HFFc6 (cell line): Measurements from ENCODE around the gene EMD. TPM values are rescaled to one million over a fixed set of nuclear protein-coding genes. Genes with fewer than 3 reads are reported as not detected.

Experiments used
- DNase-seq: peaks from one replicate; pipeline ENCODE4 v3.0.0-alpha.2; 2018
- H3K27ac Mint-ChIP-seq: 2 replicates; pipeline ENCODE4 v1.8.0; 2020; ENCODE audit warnings: mild to moderate bottlenecking, mixed read lengths
- H3K27me3 Mint-ChIP-seq: 2 replicates; pipeline ENCODE4 v1.8.0; 2021; ENCODE audit warnings: mild to moderate bottlenecking, moderate library complexity, mixed read lengths; ENCODE audit not compliant: insufficient read depth
- H3K36me3 Mint-ChIP-seq: 2 replicates; pipeline ENCODE4 v1.8.0; 2021; ENCODE audit warnings: low read depth, mixed read lengths
- H3K4me1 Mint-ChIP-seq: 2 replicates; pipeline ENCODE4 v1.8.0; 2020; ENCODE audit warnings: low read depth, mixed read lengths
- H3K4me3 Mint-ChIP-seq: 2 replicates; pipeline ENCODE4 v1.8.0; 2020; ENCODE audit warnings: mild to moderate bottlenecking, moderate library complexity, mixed read lengths
- H3K9me3 Mint-ChIP-seq: 2 replicates; pipeline ENCODE4 v1.8.0; 2020; ENCODE audit warnings: mild to moderate bottlenecking, mixed read lengths
- total RNA-seq, 6 experiments: library from RNA; stranded (reverse); fragmentation: NEBNext Ultra II Directional; extraction: Animal tissue kit (Norgen Biotek cat#: 25700); gene quantifications; 2 replicates in 1 of 6; 3 replicates in 5 of 6; pipeline ENCODE4 v1.2.3, GENCODE V29; 2021
- TF ChIP-seq, protein P1 (sequence below): fragments of 200-600 bp; sonication (generic); IDR thresholded peaks from 2 replicates; pipeline ENCODE4 v1.5.0; 2021; ENCODE audit warnings: antibody characterized with exemption, mild to moderate bottlenecking

The EMD gene
- total RNA-seq, 6 experiments from 2014 or later: 84.8 to 119 (median 108) TPM

- H3K27me3 Mint-ChIP-seq: peaks cover 15% of the 10 kb centered on the region
- H3K4me3 Mint-ChIP-seq: no peak overlapping the region; the same call in 1 of the 2 replicates
- peaks cover 6% of the 10 kb centered on the region for H3K4me1 Mint-ChIP-seq
- H3K9me3 Mint-ChIP-seq: no peaks in the 10 kb centered on the region
- H3K36me3 Mint-ChIP-seq: no peaks in the 10 kb centered on the region
- no peak overlapping the region for H3K27ac Mint-ChIP-seq
- DNase-seq: no peak
- TF ChIP-seq, protein P1, sequence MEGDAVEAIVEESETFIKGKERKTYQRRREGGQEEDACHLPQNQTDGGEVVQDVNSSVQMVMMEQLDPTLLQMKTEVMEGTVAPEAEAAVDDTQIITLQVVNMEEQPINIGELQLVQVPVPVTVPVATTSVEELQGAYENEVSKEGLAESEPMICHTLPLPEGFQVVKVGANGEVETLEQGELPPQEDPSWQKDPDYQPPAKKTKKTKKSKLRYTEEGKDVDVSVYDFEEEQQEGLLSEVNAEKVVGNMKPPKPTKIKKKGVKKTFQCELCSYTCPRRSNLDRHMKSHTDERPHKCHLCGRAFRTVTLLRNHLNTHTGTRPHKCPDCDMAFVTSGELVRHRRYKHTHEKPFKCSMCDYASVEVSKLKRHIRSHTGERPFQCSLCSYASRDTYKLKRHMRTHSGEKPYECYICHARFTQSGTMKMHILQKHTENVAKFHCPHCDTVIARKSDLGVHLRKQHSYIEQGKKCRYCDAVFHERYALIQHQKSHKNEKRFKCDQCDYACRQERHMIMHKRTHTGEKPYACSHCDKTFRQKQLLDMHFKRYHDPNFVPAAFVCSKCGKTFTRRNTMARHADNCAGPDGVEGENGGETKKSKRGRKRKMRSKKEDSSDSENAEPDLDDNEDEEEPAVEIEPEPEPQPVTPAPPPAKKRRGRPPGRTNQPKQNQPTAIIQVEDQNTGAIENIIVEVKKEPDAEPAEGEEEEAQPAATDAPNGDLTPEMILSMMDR: no peak
Observed at GRCh38 chrX:154351183-154352011, 27.7 kb upstream of the EMD start.

DNA sequence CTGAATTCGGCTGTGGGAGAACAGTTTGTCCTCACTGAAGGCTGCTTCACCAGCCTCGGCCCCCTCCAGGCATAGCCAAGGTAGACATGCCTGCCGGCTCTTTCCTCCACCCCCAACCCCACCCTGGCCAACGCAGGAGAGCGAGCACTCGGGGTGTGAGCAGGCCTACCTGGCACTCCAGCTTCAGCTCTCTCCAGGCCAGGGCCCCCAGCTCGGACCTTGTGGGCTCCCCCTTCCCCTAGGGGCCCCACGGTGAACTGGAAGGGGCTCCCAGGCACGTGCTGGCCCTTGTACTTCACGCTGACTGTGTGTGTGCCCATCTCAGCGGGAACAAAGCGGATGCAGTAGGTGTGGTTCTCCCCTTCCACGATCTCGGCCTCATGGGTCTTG is 27.1 kb upstream of the EMD start:
- Mint-ChIP-seq H3K9me3 (no peaks in the 10 kb centered on the region), H3K4me3 (no peak overlapping the region; the same call in 1 of the 2 replicates), H3K27ac (peak overlapping the region; percentile 29; the same call in 1 of the 2 replicates), H3K27me3 (peaks cover 15% of the 10 kb centered on the region), H3K36me3 (no peaks in the 10 kb centered on the region), H3K4me1 (peaks cover 5% of the 10 kb centered on the region)
- no peak for DNase-seq
- TF ChIP-seq, protein P1: no peak

DNA sequence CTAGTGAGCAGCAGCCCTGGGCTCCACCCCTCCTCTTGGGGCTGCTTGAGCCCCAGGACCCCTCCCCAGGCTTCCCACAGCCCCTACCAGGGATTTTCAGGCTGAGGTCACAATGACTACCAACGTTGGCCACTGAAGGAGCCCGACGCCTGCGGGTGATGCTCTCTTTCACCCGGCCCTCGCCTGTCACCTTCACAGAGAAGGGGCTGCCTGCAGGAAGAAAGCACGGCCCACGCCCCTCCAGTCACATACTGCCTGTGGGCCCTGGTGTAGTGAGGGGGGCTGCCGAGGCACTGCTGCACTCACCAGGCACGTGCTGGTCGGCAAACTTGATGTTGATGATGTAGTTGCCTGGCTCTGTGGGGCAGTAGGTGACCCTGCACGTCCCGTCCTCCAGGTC is 26.6 kb upstream of the EMD start:
- Mint-ChIP-seq H3K9me3 (no peaks in the 10 kb centered on the region), H3K27ac (peak overlapping the region; percentile 29; the same call in 1 of the 2 replicates), H3K4me1 (peaks cover under 1% of the 10 kb centered on the region), H3K27me3 (peaks cover 11% of the 10 kb centered on the region), H3K36me3 (no peaks in the 10 kb centered on the region), H3K4me3 (no peak overlapping the region; the same call in 1 of the 2 replicates)
- no peak for DNase-seq
- TF ChIP-seq, protein P1: no peak

- Mint-ChIP-seq H3K4me3 (no peak overlapping the region), H3K27ac (peak overlapping the region; percentile 45; the same call in 1 of the 2 replicates), H3K27me3 (peaks cover 10% of the 10 kb centered on the region), H3K4me1 (no peaks in the 10 kb centered on the region; the same call in 1 of the 2 replicates), H3K36me3 (no peaks in the 10 kb centered on the region), H3K9me3 (no peaks in the 10 kb centered on the region)
- TF ChIP-seq, protein P1: no peak
- no peak for DNase-seq
Observed at GRCh38 chrX:154353172-154353843, 25.8 kb upstream of the EMD start.

- H3K4me1 Mint-ChIP-seq: no peaks in the 10 kb centered on the region
- peaks cover 4% of the 10 kb centered on the region; the same call in 1 of the 2 replicates for H3K36me3 Mint-ChIP-seq
- no peak overlapping the region for H3K4me3 Mint-ChIP-seq
- TF ChIP-seq, protein P1: no peak
- H3K27ac Mint-ChIP-seq: no peak overlapping the region
- peaks cover 14% of the 10 kb centered on the region for H3K27me3 Mint-ChIP-seq
- H3K9me3 Mint-ChIP-seq: no peaks in the 10 kb centered on the region
- no peak for DNase-seq
Observed at GRCh38 chrX:154354013-154354412, 25.1 kb upstream of the EMD start.
